Mucosa of rectum (tissue), 2 donors: ENCODE data around the gene EXOSC2.

Experiments used
- H3K27ac ChIP-seq, 2 donors: one replicate each; pipeline ENCODE4 v1.7.0; 2013; ENCODE audit warnings: inconsistent platforms in 2 of 2, low read depth in 2 of 2, low read length in 2 of 2
- H3K27me3 ChIP-seq, 2 donors: one replicate each; pipeline ENCODE4 v1.7.0; 2013; ENCODE audit warnings: low read length in 2 of 2; ENCODE audit not compliant: control insufficient read depth in 2 of 2, insufficient read depth in 2 of 2
- H3K36me3 ChIP-seq, 2 donors: one replicate each; pipeline ENCODE4 v1.7.0; 2013; ENCODE audit warnings: low read length in 2 of 2; ENCODE audit not compliant: control insufficient read depth in 2 of 2, insufficient read depth in 2 of 2
- H3K4me1 ChIP-seq, 2 donors: one replicate each; pipeline ENCODE4 v1.7.0; 2013; ENCODE audit warnings: low read length in 2 of 2, mild to moderate bottlenecking in 1 of 2; ENCODE audit not compliant: control insufficient read depth in 2 of 2, insufficient read depth in 2 of 2
- H3K4me3 ChIP-seq, 2 donors: one replicate each; pipeline ENCODE4 v1.7.0; 2013; ENCODE audit warnings: low read length in 2 of 2
- H3K9ac ChIP-seq, 2 donors: one replicate each; pipeline ENCODE4 v1.7.0; 2013; ENCODE audit warnings: low read length in 2 of 2, low read depth in 1 of 2, mild to moderate bottlenecking in 1 of 2
- H3K9me3 ChIP-seq, 2 donors: one replicate each; pipeline ENCODE4 v1.7.0; 2013; ENCODE audit warnings: low read length in 2 of 2; ENCODE audit not compliant: control insufficient read depth in 2 of 2
- donor health status: healthy.
- donor health status: Normal muscosa, but diverticular disease.

The EXOSC2 gene

DNA sequence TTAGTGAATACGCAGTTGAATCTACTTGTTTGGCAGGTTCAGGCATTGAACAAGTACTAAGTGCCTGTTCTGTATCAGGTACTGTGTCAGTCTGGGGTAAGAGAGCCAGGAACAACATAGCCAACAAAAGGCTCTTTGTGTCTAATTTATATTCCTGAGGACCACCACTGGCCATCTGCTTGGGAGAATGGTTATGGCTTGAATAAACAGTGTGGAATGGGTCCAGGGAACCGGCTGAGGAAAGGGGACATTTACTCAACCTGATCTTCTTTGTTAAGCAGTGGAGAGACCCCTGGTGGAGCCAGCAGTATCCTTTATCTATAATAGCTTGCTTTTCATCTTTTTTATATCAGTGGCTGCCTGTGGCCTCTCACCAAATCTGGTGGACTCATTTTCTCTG lies 38.6 kb downstream of the EXOSC2 start:
- no peaks in the 10 kb centered on the region for H3K36me3 ChIP-seq
- H3K9ac ChIP-seq = no peak overlapping the region
- no peak overlapping the region for H3K4me3 ChIP-seq
- H3K4me1 ChIP-seq = peaks cover 0 to 25% of the 10 kb centered on the region in 2 donors
- H3K27me3 ChIP-seq = no peaks in the 10 kb centered on the region
- peak overlapping the region; percentile 27 to 38 for H3K27ac ChIP-seq
- no peaks in the 10 kb centered on the region for H3K9me3 ChIP-seq

DNA sequence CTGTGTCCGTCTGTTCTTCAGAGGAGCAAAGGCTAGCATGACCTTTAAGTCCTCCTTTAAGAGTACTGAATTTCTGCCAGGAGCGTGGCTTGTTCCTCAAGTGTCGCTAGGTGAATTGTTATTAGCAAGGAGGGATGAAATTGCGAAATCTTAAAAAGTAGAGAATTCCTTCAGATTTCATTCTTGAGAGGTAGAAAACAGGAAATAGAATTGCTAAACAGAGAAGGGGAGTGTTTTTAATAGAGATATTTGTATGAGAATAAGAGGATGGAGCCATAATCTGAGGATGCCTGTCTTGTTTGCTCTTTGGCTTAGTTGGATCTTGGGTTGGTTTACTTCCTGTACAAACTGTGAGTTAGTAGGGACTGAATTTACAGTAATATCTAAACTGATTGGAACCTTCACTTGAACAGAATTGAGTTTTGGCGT lies 39.2 kb downstream of the EXOSC2 start:
- Histone ChIP-seq H3K27ac (peak overlapping the region; percentile 27 to 38), H3K4me1 (peaks cover 0 to 25% of the 10 kb centered on the region in 2 donors), H3K36me3 (no peaks in the 10 kb centered on the region), H3K9me3 (no peaks in the 10 kb centered on the region), H3K27me3 (no peaks in the 10 kb centered on the region), H3K4me3 (no peak overlapping the region), H3K9ac (peak overlapping the region in 1 of 2 donors; percentile 12)

DNA sequence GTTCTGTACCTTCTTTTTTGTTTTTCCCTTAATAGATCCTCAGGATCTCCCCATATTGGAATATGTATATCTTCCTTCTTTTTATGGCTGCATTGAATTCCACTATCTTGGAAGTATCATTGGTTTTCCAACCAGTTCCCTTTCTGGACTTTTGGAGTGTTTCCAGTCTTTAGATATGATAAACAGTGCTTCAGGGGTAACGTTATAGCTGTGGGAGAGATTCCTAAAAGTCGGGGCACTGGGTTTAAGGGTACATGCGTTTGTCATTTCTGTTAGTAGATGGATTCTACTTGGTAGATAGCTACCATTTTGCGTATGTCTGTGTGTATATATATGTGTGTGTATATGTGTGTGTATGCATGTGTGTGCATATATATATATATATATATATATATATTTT lies 42.0 kb downstream of the EXOSC2 start:
- H3K36me3 ChIP-seq = no peaks in the 10 kb centered on the region
- H3K4me3 ChIP-seq = no peak overlapping the region
- no peaks in the 10 kb centered on the region for H3K9me3 ChIP-seq
- H3K4me1 ChIP-seq = peaks cover 0 to 19% of the 10 kb centered on the region in 2 donors
- H3K27me3 ChIP-seq = no peaks in the 10 kb centered on the region
- no peak overlapping the region for H3K27ac ChIP-seq
- no peak overlapping the region for H3K9ac ChIP-seq

DNA sequence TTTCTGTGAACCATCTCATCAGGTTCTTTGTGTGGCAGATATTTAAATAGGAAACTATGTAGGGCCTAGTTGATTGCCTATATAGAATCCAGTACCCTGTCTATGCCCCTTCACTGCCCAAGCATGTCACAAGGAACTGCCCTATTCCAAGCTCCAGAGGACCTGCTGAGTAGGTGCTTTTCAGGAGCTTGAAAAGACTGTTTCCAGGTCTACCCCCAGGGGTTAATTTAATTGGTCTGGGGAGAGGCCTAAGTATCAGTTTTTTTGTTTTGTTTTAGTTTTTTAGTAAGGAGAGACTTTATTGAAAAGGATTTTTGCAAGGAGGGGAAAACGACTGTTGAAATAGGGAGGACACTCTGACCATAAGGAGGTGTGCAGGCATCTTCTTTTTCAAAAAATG lies 43.3 kb downstream of the EXOSC2 start:
- Histone ChIP-seq H3K27me3 (no peaks in the 10 kb centered on the region), H3K36me3 (no peaks in the 10 kb centered on the region), H3K9me3 (no peaks in the 10 kb centered on the region), H3K9ac (no peak overlapping the region), H3K4me1 (peaks cover 0 to 12% of the 10 kb centered on the region in 2 donors), H3K4me3 (no peak overlapping the region), H3K27ac (no peak overlapping the region)

DNA sequence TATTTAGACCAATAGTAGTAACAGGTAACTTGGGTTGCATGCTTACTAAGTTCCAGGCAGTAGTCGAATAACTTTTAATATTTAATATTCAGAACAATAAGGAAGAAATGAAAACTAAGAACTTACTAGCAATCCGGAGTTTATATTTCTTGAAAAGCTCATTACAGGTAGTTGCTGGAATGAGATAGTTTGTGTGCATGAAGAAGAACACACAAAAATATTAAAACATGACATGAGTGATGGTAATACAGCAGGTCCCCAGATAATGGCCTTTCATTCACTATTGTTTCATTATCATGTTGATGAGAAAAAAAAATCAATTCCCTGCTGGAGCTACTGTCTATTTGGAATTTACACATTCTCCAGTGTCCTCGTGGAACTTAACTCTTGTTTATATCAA lies 44.7 kb downstream of the EXOSC2 start:
- Histone ChIP-seq H3K36me3 (no peaks in the 10 kb centered on the region), H3K9me3 (no peaks in the 10 kb centered on the region), H3K9ac (no peak overlapping the region), H3K4me3 (no peak overlapping the region), H3K27me3 (no peaks in the 10 kb centered on the region), H3K4me1 (no peaks in the 10 kb centered on the region), H3K27ac (no peak overlapping the region)

GRCh38 chr9:130739081-130739480 lies 45.5 kb downstream of the EXOSC2 start:
- no peak overlapping the region for H3K27ac ChIP-seq
- H3K27me3 ChIP-seq = no peaks in the 10 kb centered on the region
- no peak overlapping the region for H3K9ac ChIP-seq
- H3K4me1 ChIP-seq = no peaks in the 10 kb centered on the region
- no peaks in the 10 kb centered on the region for H3K9me3 ChIP-seq
- H3K36me3 ChIP-seq = no peaks in the 10 kb centered on the region
- no peak overlapping the region for H3K4me3 ChIP-seq

GRCh38 chr9:130740218-130741023 lies 46.8 kb downstream of the EXOSC2 start:
- no peak overlapping the region for H3K9ac ChIP-seq
- H3K27me3 ChIP-seq = no peaks in the 10 kb centered on the region
- no peaks in the 10 kb centered on the region for H3K36me3 ChIP-seq
- H3K27ac ChIP-seq = no peak overlapping the region
- H3K9me3 ChIP-seq = no peaks in the 10 kb centered on the region
- H3K4me3 ChIP-seq = no peak overlapping the region
- no peaks in the 10 kb centered on the region for H3K4me1 ChIP-seq

DNA sequence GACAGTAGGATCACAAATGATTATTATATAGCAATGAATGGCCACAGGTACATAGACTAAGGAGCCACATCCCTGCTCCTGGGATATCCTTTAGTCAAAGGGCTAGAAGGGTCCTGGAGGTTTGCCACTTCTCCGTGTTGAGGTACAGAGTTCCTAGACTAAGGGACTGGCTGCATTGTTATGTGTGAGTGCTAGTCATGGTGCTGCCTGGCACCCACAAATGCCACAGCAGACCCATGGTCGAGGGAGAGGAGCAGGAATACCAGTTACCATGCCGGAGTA lies 47.4 kb downstream of the EXOSC2 start:
- Histone ChIP-seq H3K4me3 (no peak overlapping the region), H3K9me3 (no peaks in the 10 kb centered on the region), H3K4me1 (no peaks in the 10 kb centered on the region), H3K27ac (no peak overlapping the region), H3K9ac (no peak overlapping the region), H3K36me3 (no peaks in the 10 kb centered on the region), H3K27me3 (no peaks in the 10 kb centered on the region)

GRCh38 chr9:130741831-130742449 lies 48.4 kb downstream of the EXOSC2 start:
- Histone ChIP-seq H3K9me3 (no peaks in the 10 kb centered on the region), H3K9ac (no peak overlapping the region), H3K27me3 (no peaks in the 10 kb centered on the region), H3K4me3 (no peak overlapping the region), H3K36me3 (no peaks in the 10 kb centered on the region), H3K27ac (no peak overlapping the region), H3K4me1 (no peaks in the 10 kb centered on the region)

- Histone ChIP-seq H3K4me1 (no peaks in the 10 kb centered on the region), H3K9me3 (no peaks in the 10 kb centered on the region), H3K27me3 (no peaks in the 10 kb centered on the region), H3K36me3 (no peaks in the 10 kb centered on the region), H3K27ac (no peak overlapping the region), H3K4me3 (no peak overlapping the region), H3K9ac (no peak overlapping the region)
These were observed 50.1 kb downstream of the EXOSC2 start for GRCh38 chr9:130743656-130744055.
